ENCODE data around the gene NFATC3.
"Not testable (repeated sequence)": the region's sequence is repeated elsewhere in the genome, so short reads cannot be mapped to it uniquely, and the experiment has no call there.

The NFATC3 gene

GRCh38 chr16:68115851-68116250 lies 30.7 kb downstream of the NFATC3 start:
- no peak overlapping the region for H3K4me3 ChIP-seq (ENCODE audit: low read depth, low read length)

- H3K4me3 ChIP-seq (ENCODE audit: low read depth, low read length): no peak overlapping the region
These were observed 31.2 kb downstream of the NFATC3 start for GRCh38 chr16:68116256-68116867.

DNA sequence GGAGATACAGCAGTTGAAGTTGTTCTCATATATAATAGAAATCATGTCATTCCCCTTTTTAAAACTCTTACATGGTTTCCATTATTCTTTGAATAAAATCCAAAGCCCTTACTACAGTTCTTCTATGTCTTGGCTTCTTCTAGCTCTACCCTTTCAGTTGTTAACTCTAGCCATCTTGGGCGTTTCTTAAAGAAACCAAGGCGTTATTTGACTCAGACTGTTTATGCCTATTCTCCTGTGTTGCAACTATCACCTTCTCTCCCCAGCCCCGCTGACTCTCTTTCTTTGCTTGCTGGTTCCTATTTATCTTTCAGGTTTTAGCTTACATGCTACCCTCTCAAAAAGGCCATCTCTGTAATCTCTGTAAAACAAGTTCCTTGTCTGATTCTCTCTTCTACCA lies 32.7 kb downstream of the NFATC3 start:
- no peak overlapping the region for H3K4me3 ChIP-seq (ENCODE audit: low read depth, low read length)

DNA sequence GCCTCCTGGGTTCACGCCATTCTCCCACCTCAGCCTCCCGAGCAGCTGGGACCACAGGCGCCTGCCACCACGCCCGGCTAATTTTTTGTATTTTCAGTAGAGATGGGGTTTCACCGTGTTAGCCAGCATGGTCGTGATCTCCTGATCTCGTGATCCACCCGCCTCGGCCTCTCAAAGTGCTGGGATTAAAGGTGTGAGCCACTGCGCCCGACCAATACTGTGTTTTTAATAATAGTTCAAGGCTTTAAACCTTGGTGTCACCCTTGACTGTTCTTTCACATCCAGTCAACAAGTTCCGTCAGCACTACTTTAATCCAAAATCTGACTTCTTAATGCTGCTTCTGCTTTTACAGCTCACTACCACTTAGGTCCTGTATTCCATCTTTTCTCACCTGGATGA lies 33.8 kb downstream of the NFATC3 start:
- not testable (repeated sequence) for H3K4me3 ChIP-seq (ENCODE audit: low read depth, low read length)

- not testable (repeated sequence) for H3K4me3 ChIP-seq (ENCODE audit: low read depth, low read length)
These were observed 35.3 kb downstream of the NFATC3 start for GRCh38 chr16:68120496-68120895.

- H3K4me3 ChIP-seq (ENCODE audit: low read depth, low read length): no peak overlapping the region
These were observed 41.2 kb downstream of the NFATC3 start for GRCh38 chr16:68126395-68126794.

DNA sequence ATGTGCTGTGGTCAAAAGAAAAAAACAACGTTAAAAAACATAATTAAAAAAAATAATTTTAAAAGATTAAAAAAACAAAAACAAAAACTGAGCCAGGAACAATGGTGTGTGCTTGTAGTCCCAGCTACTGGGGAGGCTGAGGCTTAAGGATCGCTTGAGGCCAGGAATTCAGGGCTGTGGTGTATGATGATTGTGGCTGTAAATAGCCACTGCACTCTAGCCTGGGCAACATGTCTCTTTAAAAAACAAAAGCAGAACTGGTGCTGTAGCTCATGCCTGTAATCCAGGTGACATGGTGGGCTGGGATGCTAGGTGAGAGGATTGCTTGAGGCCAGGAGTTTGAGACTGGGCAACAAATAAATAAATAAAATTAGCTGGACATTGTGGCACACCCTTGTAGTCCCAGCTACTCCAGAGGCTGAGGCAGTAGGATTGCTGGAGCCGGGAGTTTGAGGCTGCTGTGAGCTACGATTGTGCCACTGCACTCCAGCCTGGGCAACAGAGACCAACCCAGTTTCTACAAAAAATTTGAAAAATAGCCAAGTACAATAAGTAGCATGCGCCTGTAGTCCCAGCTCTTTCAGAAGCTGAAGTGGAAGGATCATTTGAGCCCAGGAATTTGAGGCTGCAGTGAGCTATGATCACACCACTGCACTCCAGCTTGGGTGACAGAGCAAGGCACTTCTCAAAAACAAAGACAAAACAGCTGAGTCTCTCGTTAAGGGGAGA lies 43.6 kb downstream of the NFATC3 start:
- H3K4me3 ChIP-seq (ENCODE audit: low read depth, low read length): no peak overlapping the region

GRCh38 chr16:68130520-68130919 lies 45.4 kb downstream of the NFATC3 start:
- no peak overlapping the region for H3K4me3 ChIP-seq (ENCODE audit: low read depth, low read length)

DNA sequence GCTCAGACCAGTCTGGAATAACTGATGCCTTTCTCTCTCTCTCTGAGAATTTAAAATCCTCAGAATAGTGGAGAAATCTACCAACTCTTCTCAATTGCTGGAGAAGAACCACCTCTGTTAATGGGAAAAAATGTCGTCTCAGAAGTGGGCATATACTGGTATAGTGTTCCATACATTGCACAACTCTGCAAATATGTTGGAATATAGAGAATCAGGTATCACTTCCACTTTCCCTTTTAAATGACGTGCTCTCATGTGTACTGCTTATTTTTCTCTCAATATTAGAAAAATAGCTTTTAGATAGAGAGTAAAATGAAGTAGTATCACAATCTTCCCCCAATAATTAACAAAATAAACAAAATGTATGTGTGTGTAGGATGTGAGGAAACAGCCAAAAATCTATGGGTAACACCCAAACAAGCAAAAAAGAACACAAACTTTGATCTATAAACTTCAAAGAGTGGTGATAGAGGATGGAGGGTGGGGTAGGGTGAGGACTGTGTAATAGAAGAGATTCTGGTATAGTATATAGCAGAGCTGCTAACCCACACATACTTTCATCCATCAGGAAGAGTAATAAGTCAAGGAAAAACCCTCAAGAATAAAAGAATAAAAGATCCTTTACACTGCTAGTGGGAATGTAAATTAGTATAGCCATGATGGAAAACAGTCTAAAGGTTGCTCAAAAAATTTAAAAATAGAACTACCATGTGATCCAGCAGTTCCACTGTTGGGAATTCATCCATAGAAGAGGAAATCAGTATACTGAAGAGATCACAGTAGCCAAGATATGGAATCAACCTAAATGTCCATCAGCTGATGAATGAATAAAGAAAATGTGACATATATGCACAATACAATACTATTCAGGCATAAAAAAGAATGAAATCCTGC lies 46.9 kb downstream of the NFATC3 start:
- H3K4me3 ChIP-seq (ENCODE audit: low read depth, low read length): no peak overlapping the region

DNA sequence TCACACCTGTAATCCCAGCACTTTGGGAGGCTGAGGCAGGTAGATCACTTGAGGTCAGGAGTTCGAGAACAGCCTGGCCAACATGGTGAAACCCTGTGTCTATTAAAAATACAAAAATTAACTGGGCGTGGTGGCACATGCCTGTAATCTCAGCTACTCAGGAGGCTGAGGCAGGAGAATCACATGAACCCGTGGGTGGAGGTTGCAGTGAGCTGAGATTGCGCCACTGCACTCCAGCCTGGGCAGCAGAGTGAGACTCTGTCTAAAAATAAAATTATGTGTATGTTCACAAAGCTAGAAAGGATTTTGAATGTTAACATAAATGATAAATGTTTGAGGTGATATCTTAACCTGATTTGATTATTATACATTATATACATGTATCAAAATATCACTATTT lies 47.8 kb downstream of the NFATC3 start:
- H3K4me3 ChIP-seq (ENCODE audit: low read depth, low read length): not testable (repeated sequence)

DNA sequence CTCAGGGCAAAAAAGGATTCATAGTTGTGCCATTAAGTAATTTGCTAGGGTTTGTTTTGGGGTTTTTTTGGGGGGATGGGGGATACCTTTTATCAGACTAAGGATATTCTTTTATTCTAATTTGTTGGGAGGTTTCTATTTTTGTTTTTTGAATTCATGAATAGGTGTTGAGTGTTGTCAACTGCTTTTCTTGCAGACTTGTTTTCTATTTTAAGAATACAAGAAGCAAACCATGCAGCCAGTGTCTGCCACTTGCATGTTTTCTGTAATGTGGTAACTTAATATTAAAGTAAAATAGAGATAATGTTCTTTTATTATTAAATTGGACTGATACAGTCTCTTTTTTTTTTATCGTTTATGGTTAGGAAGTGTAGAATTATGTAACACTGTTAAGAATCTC lies 49.5 kb downstream of the NFATC3 start:
- no peak overlapping the region for H3K4me3 ChIP-seq (ENCODE audit: low read depth, low read length)

DNA sequence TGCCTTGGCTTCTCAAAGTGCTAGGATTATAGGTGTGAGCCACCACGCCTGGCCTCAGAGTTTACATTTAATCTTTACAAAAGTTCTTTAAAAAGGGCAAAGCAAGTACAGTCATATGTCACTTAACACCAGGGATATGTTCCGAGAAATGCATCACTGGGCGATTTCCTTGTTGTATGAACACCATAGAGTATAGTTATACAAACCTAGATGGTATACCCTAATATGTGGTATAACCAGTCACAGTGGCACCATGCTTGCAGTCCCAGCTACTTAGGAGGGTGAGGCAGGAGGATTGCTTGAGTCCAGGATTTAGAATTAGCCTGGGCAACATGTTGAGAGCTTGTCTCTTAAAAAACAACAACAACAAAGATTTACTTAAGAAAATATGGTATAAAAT lies 51.3 kb downstream of the NFATC3 start:
- H3K4me3 ChIP-seq (ENCODE audit: low read depth, low read length): no peak overlapping the region

- no peak overlapping the region for H3K4me3 ChIP-seq (ENCODE audit: low read depth, low read length)
These were observed 58.8 kb downstream of the NFATC3 start for GRCh38 chr16:68144008-68144407.

DNA sequence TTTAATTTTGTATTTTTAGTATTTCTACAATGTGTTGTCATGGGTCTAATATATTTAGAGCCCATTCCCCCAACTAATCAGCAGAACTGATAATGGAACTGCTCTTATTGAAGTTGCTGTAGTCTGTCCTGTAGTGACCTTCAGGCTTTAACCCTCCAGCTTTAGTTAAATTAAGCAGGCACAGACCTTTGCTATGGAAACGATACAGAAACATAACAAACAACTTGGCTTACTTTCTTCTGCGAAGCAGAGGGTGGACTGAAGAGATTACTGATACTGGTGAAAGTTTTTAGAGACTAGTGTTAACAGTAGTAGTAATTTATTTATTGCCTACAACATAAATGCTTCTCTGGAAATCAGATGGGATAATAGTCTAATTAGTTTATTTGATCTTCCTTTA lies 61.4 kb downstream of the NFATC3 start:
- no peak overlapping the region for H3K4me3 ChIP-seq (ENCODE audit: low read depth, low read length)

GRCh38 chr16:68147444-68147843 lies 62.3 kb downstream of the NFATC3 start:
- no peak overlapping the region for H3K4me3 ChIP-seq (ENCODE audit: low read depth, low read length)

DNA sequence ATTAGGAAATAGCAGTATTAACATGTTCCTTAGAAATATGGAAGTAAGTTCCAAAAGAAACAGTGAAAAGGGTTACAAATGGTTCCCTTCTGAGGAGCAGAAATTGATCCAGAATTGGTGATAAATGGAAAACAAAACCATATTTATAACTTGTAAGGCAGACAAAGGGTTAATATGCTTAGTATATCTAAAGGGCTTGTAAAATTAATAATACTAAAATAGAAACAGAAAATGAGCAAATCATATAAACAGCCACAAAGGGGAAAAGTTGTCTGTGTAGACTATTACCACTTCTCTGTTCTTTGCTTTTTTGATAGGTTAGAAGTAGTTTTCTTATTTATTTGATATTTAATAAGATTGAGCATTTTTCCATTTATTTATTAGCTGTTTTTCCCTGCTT lies 64.4 kb downstream of the NFATC3 start:
- H3K4me3 ChIP-seq (ENCODE audit: low read depth, low read length): no peak overlapping the region

- no peak overlapping the region for H3K4me3 ChIP-seq (ENCODE audit: low read depth, low read length)
These were observed 70.3 kb downstream of the NFATC3 start for GRCh38 chr16:68155425-68155824.

DNA sequence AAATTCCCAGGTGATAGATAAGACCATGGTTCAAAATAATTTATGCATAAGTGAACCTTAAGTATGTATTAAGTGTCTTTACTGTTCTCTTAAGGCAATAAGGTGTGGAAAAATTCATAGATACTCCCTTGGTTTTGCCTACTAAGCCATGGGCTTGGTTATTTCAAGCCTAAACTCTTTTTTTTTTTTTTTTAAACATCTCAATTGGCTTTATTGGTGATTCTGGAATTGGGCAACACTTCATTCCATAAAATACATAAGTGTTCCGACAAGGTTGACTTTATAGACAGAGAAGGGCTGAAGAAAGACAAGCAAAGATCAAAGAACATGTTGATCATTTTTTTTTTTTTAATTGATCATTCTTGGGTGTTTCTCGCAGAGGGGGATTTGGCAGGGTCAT lies 77.2 kb downstream of the NFATC3 start:
- H3K4me3 ChIP-seq (ENCODE audit: low read depth, low read length): no peak overlapping the region

- not testable (repeated sequence) for H3K4me3 ChIP-seq (ENCODE audit: low read depth, low read length)
These were observed 78.1 kb downstream of the NFATC3 start for GRCh38 chr16:68163275-68163674.

GRCh38 chr16:68166264-68166663 lies 81.1 kb downstream of the NFATC3 start:
- H3K4me3 ChIP-seq (ENCODE audit: low read depth, low read length): no peak overlapping the region

- no peak overlapping the region for H3K4me3 ChIP-seq (ENCODE audit: low read depth, low read length)
These were observed 94.1 kb downstream of the NFATC3 start for GRCh38 chr16:68179196-68179795.

All from iPS-11a (cell line).